GM23338 (cell line): ENCODE measurements around the gene EIF5A. TPM values are rescaled to one million over a fixed set of nuclear protein-coding genes. Genes with fewer than 3 reads are reported as not detected.

Source experiments
- ATAC-seq: fragments of 200-7000 bp; cut with Tn5 transposase; 3 replicates; pipeline ENCODE4 v1.9.1; 2020
- DNase-seq: peaks from one replicate; pipeline ENCODE4 v3.0.0-alpha.2; 2015; ENCODE audit warnings: low spot score
- H2AFZ ChIP-seq: fragments of 200-600 bp; sonication (generic); 2 replicates; pipeline ENCODE4 v1.8.0; 2016; ENCODE audit warnings: antibody characterized with exemption, mild to moderate bottlenecking, moderate library complexity
- H3F3A ChIP-seq: fragments of 200-600 bp; sonication (generic); replicated peaks from 2 replicates; pipeline ENCODE4 v1.8.0; 2017; ENCODE audit warnings: antibody characterized with exemption, mixed run types, low read depth
- H3K27ac ChIP-seq: fragments of 200-600 bp; sonication (generic); 2 replicates; pipeline ENCODE4 v1.6.1; 2016; ENCODE audit warnings: low read depth
- H3K27me3 ChIP-seq: fragments of 200-600 bp; sonication (generic); 2 replicates; pipeline ENCODE4 v1.8.0; 2016; ENCODE audit warnings: mild to moderate bottlenecking, mixed run types, moderate library complexity; ENCODE audit not compliant: insufficient read depth
- H3K36me3 ChIP-seq: fragments of 200-600 bp; sonication (generic); 2 replicates; pipeline ENCODE4 v1.8.0; 2016; ENCODE audit warnings: mild to moderate bottlenecking; ENCODE audit not compliant: insufficient read depth
- H3K4me1 ChIP-seq: fragments of 200-600 bp; sonication (generic); 2 replicates; pipeline ENCODE4 v1.8.0; 2016; ENCODE audit warnings: mild to moderate bottlenecking, moderate library complexity; ENCODE audit not compliant: insufficient read depth
- H3K4me2 ChIP-seq: fragments of 200-600 bp; sonication (generic); 2 replicates; pipeline ENCODE4 v1.7.1; 2017; ENCODE audit warnings: mixed run types
- H3K4me3 ChIP-seq: fragments of 200-600 bp; sonication (generic); 2 replicates; pipeline ENCODE4 v1.6.1; 2016; ENCODE audit warnings: mixed run types
- H3K79me2 ChIP-seq: fragments of 200-600 bp; sonication (generic); replicated peaks from 2 replicates; pipeline ENCODE4 v1.8.0; 2017; ENCODE audit warnings: mild to moderate bottlenecking; ENCODE audit not compliant: insufficient read depth
- H3K9me2 ChIP-seq: fragments of 200-600 bp; sonication (generic); 2 replicates; pipeline ENCODE4 v1.8.0; 2017; ENCODE audit not compliant: insufficient read depth
- H4K20me1 ChIP-seq: fragments of 200-600 bp; sonication (generic); replicated peaks from 2 replicates; pipeline ENCODE4 v1.8.0; 2017; ENCODE audit warnings: mild to moderate bottlenecking; ENCODE audit not compliant: insufficient read depth
- H3K27ac Mint-ChIP-seq: 2 replicates; pipeline ENCODE4 v1.8.0; 2020; ENCODE audit warnings: inconsistent platforms, mild to moderate bottlenecking, moderate library complexity, mixed read lengths
- H3K27me3 Mint-ChIP-seq: 3 replicates; pipeline ENCODE4 v1.8.0; 2022; ENCODE audit warnings: low read depth, mild to moderate bottlenecking, moderate library complexity, mixed read lengths, inconsistent platforms; ENCODE audit not compliant: insufficient read depth, poor library complexity
- H3K36me3 Mint-ChIP-seq: 3 replicates; pipeline ENCODE4 v1.8.0; 2021; ENCODE audit warnings: low read depth, mild to moderate bottlenecking, inconsistent platforms, moderate library complexity, mixed read lengths
- H3K4me1 Mint-ChIP-seq: 3 replicates; pipeline ENCODE4 v1.8.0; 2020; ENCODE audit warnings: mild to moderate bottlenecking, inconsistent platforms, mixed read lengths
- H3K4me3 Mint-ChIP-seq: 3 replicates; pipeline ENCODE4 v1.8.0; 2021; ENCODE audit warnings: moderate library complexity, mild to moderate bottlenecking, inconsistent platforms, mixed read lengths
- H3K9me3 Mint-ChIP-seq: 3 replicates; pipeline ENCODE4 v1.8.0; 2020; ENCODE audit warnings: moderate library complexity, mild to moderate bottlenecking, inconsistent platforms, mixed read lengths
- CREB1 ChIP-seq: fragments of 250-450 bp; sonication (Bioruptor Pico); IDR thresholded peaks from 2 replicates; pipeline ENCODE4 v1.5.0; 2020; ENCODE audit warnings: low read depth, mild to moderate bottlenecking, moderate library complexity
- EZH2 ChIP-seq: fragments of 200-600 bp; sonication (generic); IDR thresholded peaks from one replicate; pipeline ENCODE4 v1.8.0; 2017; ENCODE audit warnings: antibody characterized with exemption, mild to moderate bottlenecking, low read depth; ENCODE audit not compliant: unreplicated experiment
- EZH2phosphoT487 ChIP-seq: fragments of 200-600 bp; sonication (generic); IDR thresholded peaks from one replicate; pipeline ENCODE4 v1.8.1; 2018; ENCODE audit warnings: antibody characterized with exemption; ENCODE audit not compliant: unreplicated experiment
- JUNB ChIP-seq: IDR thresholded peaks from one replicate; pipeline ENCODE4 v1.6.1; 2016; ENCODE audit warnings: antibody characterized with exemption; ENCODE audit not compliant: unreplicated experiment
- NANOG ChIP-seq: IDR thresholded peaks from 2 replicates; pipeline ENCODE4 v1.6.1; 2016; ENCODE audit warnings: antibody characterized with exemption, borderline replicate concordance
- POLR2AphosphoS5 ChIP-seq: IDR thresholded peaks from 2 replicates; pipeline ENCODE4 v1.6.1; 2016; ENCODE audit warnings: antibody characterized with exemption, low read depth
- STAT1 ChIP-seq: IDR thresholded peaks from one replicate; pipeline ENCODE4 v1.6.1; 2016; ENCODE audit warnings: antibody characterized with exemption; ENCODE audit not compliant: unreplicated experiment
- ZNF114 ChIP-seq: fragments of 250-450 bp; sonication (Bioruptor Pico); IDR thresholded peaks from 2 replicates; pipeline ENCODE4 v1.5.0; 2020; ENCODE audit warnings: mild to moderate bottlenecking, moderate library complexity
- ZNF331 ChIP-seq: fragments of 250-450 bp; sonication (Bioruptor Pico); IDR thresholded peaks from 2 replicates; pipeline ENCODE4 v1.5.0; 2020; ENCODE audit warnings: low read depth, mild to moderate bottlenecking, moderate library complexity
- polyA plus RNA-seq: library from polyadenylated mRNA; unstranded; fragments of >200 nt; fragmentation: Nextera tagmentation; extraction: Ambion mirVana; gene quantifications from 2 replicates; pipeline ENCODE4 v1.2.1, GENCODE V29; 2016
- total RNA-seq: library from RNA; depleted of rRNA; stranded (reverse); fragments of >200 nt; shearing (Covaris generic); gene quantifications from 2 replicates; pipeline ENCODE4 v1.2.3, GENCODE V29; 2014
- TF ChIP-seq, protein P1 (sequence below): IDR thresholded peaks from 2 replicates; pipeline ENCODE4 v1.6.1; 2016; ENCODE audit warnings: antibody characterized with exemption
- TF ChIP-seq, protein P2 (sequence below): IDR thresholded peaks from one replicate; pipeline ENCODE4 v1.6.1; 2018; ENCODE audit warnings: antibody characterized with exemption; ENCODE audit not compliant: unreplicated experiment
- TF ChIP-seq, protein P3 (sequence below), 2 experiments: fragments of 200-600 bp in 1 of 2; sonication (generic) in 1 of 2; conservative IDR thresholded peaks; 2 replicates each; pipeline versions ENCODE4 v1.5.1 to v1.6.1; 2016 to 2017; ENCODE audit warnings: antibody characterized with exemption in 2 of 2, low read depth in 2 of 2, mild to moderate bottlenecking in 2 of 2, moderate library complexity in 1 of 2

The EIF5A gene
- total and polyA plus RNA-seq, 2 experiments from 2014 or later: 833 to 1,562 TPM

DNA sequence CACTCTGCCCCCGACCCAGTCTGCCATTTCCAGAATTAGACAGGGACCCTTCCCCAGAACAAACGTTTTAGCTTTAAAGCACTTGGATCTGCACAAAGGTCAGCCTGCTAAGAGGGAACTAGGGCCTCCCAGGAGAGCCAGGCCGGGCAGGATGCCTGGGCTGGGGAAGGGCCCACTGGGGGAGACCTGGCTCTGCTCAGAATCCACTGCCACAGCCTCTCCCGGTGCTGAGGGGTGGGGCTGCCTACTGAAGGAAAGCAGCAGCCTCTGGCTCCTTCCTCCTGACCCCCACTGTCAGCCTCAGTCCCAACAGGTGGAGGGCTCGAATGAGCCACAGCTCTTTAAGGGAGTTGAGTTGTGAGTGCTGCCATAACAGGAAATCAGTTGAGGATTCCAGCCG is 14.7 kb upstream of the EIF5A start:
- Histone ChIP-seq H3K79me2 (no peaks in the 10 kb centered on the region), H3K27ac (no peak overlapping the region), H3K4me1 (peaks cover 21% of the 10 kb centered on the region), H3K36me3 (no peaks in the 10 kb centered on the region), H3K27me3 (peaks cover 18% of the 10 kb centered on the region), H3K9me2 (no peaks in the 10 kb centered on the region), H4K20me1 (peaks cover 4% of the 10 kb centered on the region; the same call in 1 of the 2 replicates), H3F3A (peaks cover 23% of the 10 kb centered on the region), H2AFZ (no peak overlapping the region), H3K4me2 (peak overlapping the region; percentile 17; the same call in 1 of the 2 replicates), H3K4me3 (peak overlapping the region; percentile 61; the same call in 1 of the 2 replicates)
- peaks cover 9% of the 10 kb centered on the region; the same call in 1 of the 3 replicates for H3K9me3 Mint-ChIP-seq
- H3K27me3 Mint-ChIP-seq: peaks cover 30% of the 10 kb centered on the region
- peaks cover 37% of the 10 kb centered on the region for H3K4me1 Mint-ChIP-seq
- ATAC-seq (no peak), DNase-seq (no peak)
- H3K36me3 Mint-ChIP-seq: peaks cover 11% of the 10 kb centered on the region; the same call in 2 of the 3 replicates
- peak overlapping the region; percentile 77 for H3K4me3 Mint-ChIP-seq
- no peak overlapping the region for H3K27ac Mint-ChIP-seq
- TF ChIP-seq JUNB (no peak), ZNF331 (no peak), CREB1 (CRISPR knock-in tag) (no peak), POLR2AphosphoS5 (no peak), ZNF114 (no peak), NANOG (no peak), EZH2 (no peak), STAT1 (no peak), EZH2phosphoT487 (no peak)
- TF ChIP-seq, protein P1, sequence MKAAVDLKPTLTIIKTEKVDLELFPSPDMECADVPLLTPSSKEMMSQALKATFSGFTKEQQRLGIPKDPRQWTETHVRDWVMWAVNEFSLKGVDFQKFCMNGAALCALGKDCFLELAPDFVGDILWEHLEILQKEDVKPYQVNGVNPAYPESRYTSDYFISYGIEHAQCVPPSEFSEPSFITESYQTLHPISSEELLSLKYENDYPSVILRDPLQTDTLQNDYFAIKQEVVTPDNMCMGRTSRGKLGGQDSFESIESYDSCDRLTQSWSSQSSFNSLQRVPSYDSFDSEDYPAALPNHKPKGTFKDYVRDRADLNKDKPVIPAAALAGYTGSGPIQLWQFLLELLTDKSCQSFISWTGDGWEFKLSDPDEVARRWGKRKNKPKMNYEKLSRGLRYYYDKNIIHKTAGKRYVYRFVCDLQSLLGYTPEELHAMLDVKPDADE: no peak
- TF ChIP-seq, protein P2, sequence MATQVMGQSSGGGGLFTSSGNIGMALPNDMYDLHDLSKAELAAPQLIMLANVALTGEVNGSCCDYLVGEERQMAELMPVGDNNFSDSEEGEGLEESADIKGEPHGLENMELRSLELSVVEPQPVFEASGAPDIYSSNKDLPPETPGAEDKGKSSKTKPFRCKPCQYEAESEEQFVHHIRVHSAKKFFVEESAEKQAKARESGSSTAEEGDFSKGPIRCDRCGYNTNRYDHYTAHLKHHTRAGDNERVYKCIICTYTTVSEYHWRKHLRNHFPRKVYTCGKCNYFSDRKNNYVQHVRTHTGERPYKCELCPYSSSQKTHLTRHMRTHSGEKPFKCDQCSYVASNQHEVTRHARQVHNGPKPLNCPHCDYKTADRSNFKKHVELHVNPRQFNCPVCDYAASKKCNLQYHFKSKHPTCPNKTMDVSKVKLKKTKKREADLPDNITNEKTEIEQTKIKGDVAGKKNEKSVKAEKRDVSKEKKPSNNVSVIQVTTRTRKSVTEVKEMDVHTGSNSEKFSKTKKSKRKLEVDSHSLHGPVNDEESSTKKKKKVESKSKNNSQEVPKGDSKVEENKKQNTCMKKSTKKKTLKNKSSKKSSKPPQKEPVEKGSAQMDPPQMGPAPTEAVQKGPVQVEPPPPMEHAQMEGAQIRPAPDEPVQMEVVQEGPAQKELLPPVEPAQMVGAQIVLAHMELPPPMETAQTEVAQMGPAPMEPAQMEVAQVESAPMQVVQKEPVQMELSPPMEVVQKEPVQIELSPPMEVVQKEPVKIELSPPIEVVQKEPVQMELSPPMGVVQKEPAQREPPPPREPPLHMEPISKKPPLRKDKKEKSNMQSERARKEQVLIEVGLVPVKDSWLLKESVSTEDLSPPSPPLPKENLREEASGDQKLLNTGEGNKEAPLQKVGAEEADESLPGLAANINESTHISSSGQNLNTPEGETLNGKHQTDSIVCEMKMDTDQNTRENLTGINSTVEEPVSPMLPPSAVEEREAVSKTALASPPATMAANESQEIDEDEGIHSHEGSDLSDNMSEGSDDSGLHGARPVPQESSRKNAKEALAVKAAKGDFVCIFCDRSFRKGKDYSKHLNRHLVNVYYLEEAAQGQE: no peak
- TF ChIP-seq, protein P3, sequence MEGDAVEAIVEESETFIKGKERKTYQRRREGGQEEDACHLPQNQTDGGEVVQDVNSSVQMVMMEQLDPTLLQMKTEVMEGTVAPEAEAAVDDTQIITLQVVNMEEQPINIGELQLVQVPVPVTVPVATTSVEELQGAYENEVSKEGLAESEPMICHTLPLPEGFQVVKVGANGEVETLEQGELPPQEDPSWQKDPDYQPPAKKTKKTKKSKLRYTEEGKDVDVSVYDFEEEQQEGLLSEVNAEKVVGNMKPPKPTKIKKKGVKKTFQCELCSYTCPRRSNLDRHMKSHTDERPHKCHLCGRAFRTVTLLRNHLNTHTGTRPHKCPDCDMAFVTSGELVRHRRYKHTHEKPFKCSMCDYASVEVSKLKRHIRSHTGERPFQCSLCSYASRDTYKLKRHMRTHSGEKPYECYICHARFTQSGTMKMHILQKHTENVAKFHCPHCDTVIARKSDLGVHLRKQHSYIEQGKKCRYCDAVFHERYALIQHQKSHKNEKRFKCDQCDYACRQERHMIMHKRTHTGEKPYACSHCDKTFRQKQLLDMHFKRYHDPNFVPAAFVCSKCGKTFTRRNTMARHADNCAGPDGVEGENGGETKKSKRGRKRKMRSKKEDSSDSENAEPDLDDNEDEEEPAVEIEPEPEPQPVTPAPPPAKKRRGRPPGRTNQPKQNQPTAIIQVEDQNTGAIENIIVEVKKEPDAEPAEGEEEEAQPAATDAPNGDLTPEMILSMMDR (conservative IDR thresholded peaks at IDR 0.05; ENCODE audit: low read depth in 2 of 2): no peak
